Activated naive CD8-positive, alpha-beta T cell treated with anti-CD3 and anti-CD28 coated beads, Interleukin-2, amount 10 ng/mL, durations not matched to agents 7 days and 5 days (primary cell): ENCODE results near the gene MEAF6. TPM values are rescaled to one million over a fixed set of nuclear protein-coding genes. Genes with fewer than 3 reads are reported as not detected.
"Not testable (repeated sequence)": the region's sequence is repeated elsewhere in the genome, so short reads cannot be mapped to it uniquely, and the experiment has no call there.

ENCODE experiments used
- ATAC-seq: fragments of 150-1000 bp; cut with Tn5 transposase; one replicate; pipeline ENCODE4 v1.10.0; 2021; ENCODE audit warnings: low read depth, moderate library complexity
- POLR2A ChIA-PET: fragments of 350-600 bp; sonication (Branson Sonifier 250); formaldehyde crosslinking; loops from one replicate; lab custom pipeline; 2021; ENCODE audit warnings: antibody characterized with exemption; lab: Charles Lee
- DNase-seq: peaks from one replicate; pipeline ENCODE4 v3.0.0; 2021
- H3K27ac Mint-ChIP-seq: one replicate; pipeline ENCODE4 v1.8.0; 2022; ENCODE audit warnings: mild to moderate bottlenecking, mixed read lengths
- H3K27me3 Mint-ChIP-seq: one replicate; pipeline ENCODE4 v1.8.0; 2022; ENCODE audit warnings: mild to moderate bottlenecking, moderate library complexity, mixed read lengths
- H3K36me3 Mint-ChIP-seq: one replicate; pipeline ENCODE4 v1.8.0; 2021; ENCODE audit warnings: mild to moderate bottlenecking, mixed read lengths
- H3K4me1 Mint-ChIP-seq: one replicate; pipeline ENCODE4 v1.8.0; 2021; ENCODE audit warnings: mixed read lengths
- H3K4me3 Mint-ChIP-seq: one replicate; pipeline ENCODE4 v1.8.0; 2022; ENCODE audit warnings: mild to moderate bottlenecking, moderate library complexity, mixed read lengths
- H3K9me3 Mint-ChIP-seq: one replicate; pipeline ENCODE4 v1.8.0; 2021; ENCODE audit warnings: mixed read lengths
- total RNA-seq, 2 experiments: library from RNA; stranded (reverse); gene quantifications; one replicate each; pipeline ENCODE4 v1.2.3, GENCODE V29; 2021

The MEAF6 gene
- total RNA-seq, 2 experiments from 2014 or later = 73.8 to 80.6 TPM

DNA sequence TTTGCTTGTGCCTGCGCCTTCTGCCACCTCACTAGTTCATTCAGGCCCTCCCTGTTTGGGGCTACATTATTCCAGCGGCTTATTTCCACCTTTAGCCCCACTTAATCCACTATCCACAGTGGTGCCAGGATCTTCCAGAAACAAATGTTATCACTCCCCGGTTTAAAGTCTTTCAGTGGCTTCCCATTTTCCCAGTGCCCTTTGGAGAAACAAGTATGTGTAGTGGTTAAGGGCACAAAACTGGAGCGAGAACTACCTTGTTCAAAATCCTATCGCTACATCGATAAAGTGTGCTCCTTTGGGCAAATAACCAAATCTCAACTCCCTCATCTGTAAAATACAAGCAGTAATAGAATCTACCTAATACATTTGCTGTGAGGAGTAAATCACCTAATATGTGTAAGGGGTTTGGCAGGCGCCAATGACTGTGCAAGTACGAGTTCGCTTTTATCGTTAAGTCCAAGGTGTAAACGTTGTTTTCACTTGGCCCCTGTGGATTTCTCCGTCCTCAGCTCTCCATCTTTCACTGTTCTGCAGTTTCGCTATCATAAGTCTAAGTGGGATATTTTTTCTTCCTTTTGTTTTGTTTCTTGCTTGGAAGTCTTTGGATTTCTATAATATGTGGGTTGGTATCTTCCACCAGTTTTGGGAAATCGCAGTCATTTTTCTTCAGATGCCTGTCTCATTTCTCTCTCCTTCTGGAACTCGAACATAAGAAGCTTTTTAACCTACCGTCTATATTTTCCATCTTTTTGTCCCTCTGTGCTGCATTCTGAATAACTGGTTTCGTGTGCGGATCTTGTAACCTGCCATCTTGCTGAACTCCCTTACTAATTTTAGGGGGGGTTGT is 844 bp upstream of the MEAF6 start:
- no peak for DNase-seq
- H3K36me3 Mint-ChIP-seq = peaks cover 13% of the 10 kb centered on the region
- H3K9me3 Mint-ChIP-seq = peaks cover 1% of the 10 kb centered on the region
- H3K4me1 Mint-ChIP-seq = peaks cover 38% of the 10 kb centered on the region
- POLR2A ChIA-PET = interaction anchor here (0.5 to 3.1 kb wide), 18 partner anchors 9 to 1143 kb away, joined by 3 to 32 read pairs (median 4); partner anchors contain the start of genes CDCA8 and SNIP1
- peak overlapping the region; percentile 96 for H3K27ac Mint-ChIP-seq
- no peaks in the 10 kb centered on the region for H3K27me3 Mint-ChIP-seq
- peak; percentile 5 for ATAC-seq
- H3K4me3 Mint-ChIP-seq = peak overlapping the region; percentile 90

DNA sequence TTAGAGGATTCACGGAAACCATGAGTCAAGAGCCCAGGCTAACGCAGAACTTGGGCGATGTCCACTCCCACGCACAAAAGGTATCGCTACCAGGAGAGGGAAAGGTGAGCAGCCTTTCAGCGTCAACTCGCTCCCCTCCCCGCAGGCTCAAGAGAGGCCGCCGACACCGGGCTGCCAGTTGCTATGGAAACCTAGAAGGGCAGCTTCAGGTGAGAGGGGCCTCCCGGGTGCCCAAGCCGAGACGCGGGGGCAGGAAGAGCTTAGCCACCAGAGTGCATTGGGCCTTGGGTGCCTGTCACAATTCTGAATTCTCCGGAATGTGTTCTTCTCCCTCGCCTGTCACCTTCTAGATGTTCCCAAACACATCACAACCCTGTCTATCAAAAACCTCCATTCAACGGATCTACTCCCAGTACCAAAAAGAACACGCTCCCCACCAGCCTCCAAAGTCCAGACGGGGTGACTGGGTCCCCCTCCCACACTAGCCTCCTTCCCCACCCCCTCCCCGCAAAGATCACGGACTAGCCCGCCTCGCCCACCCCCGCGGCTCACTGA is 694 bp downstream of the MEAF6 start:
- ATAC-seq (peak; percentile 7), DNase-seq (peak; percentile 57)
- H3K4me1 Mint-ChIP-seq = peaks cover 36% of the 10 kb centered on the region
- POLR2A ChIA-PET = interaction anchor here (1.1 to 3.1 kb wide), 11 partner anchors 11 to 179 kb away, joined by 3 to 32 read pairs (median 4); partner anchors contain the start of genes CDCA8 and SNIP1
- no peaks in the 10 kb centered on the region for H3K27me3 Mint-ChIP-seq
- H3K36me3 Mint-ChIP-seq = peaks cover 13% of the 10 kb centered on the region
- peaks cover 1% of the 10 kb centered on the region for H3K9me3 Mint-ChIP-seq
- peak overlapping the region; percentile 96 for H3K4me3 Mint-ChIP-seq
- H3K27ac Mint-ChIP-seq = peak overlapping the region; percentile 83

DNA sequence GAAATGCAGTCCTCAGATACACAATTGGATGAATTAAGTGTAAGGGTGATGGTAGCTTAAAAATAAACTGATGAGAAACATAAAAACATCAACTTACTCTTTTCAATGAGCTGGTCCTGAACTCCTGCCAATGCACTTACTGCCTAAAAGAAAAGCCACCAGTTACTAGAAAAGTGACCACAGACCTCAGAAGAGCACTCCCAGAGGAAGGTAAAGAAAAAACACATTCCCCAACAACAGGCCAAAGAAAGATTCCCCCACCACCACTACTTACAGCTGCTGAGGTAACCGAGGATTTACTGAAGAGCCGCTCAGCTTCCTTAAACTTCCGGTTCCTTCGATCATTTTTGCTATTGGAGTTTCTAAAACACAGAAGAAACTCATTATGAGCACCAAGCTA is 5.4 kb downstream of the MEAF6 start:
- Mint-ChIP-seq H3K36me3 (peaks cover 35% of the 10 kb centered on the region), H3K4me3 (no peak overlapping the region), H3K9me3 (no peaks in the 10 kb centered on the region), H3K4me1 (peaks cover 28% of the 10 kb centered on the region), H3K27me3 (no peaks in the 10 kb centered on the region), H3K27ac (no peak overlapping the region)
- ATAC-seq = peak; percentile 44
- POLR2A ChIA-PET = interaction anchor here (0.7 to 1.3 kb wide), 4 partner anchors 10 to 30 kb away, joined by 3 to 5 read pairs (median 4); no protein-coding TSS in a partner anchor
- DNase-seq = no peak

DNA sequence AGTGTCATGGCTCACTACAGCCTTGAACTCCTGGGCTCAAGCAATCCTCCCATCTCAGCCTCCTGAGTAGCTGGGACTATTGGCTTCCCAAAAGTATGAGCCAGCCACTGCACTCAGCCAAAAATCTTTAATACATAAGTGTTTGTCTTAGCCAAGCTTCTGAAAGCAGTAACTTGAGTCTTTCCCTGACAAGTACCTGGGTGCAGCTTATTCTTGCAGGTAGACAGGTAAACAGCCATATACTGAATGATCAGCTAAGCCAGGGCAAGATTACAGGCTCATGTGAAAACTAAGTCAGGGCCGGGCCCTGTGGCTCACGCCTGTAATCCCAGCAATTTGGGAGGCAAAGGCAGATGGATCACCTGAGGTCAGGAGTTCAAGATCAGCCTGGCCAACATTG is 7.8 kb downstream of the MEAF6 start:
- no peaks in the 10 kb centered on the region for H3K9me3 Mint-ChIP-seq
- H3K27ac Mint-ChIP-seq = no peak overlapping the region
- ATAC-seq (no peak), DNase-seq (no peak)
- POLR2A ChIA-PET = interaction anchor here (0.9 kb wide), 1 partner anchor 11 kb away, joined by 4 read pairs; no protein-coding TSS in a partner anchor
- no peak overlapping the region for H3K4me3 Mint-ChIP-seq
- H3K27me3 Mint-ChIP-seq = no peaks in the 10 kb centered on the region
- H3K4me1 Mint-ChIP-seq = peaks cover 17% of the 10 kb centered on the region
- peaks cover 30% of the 10 kb centered on the region for H3K36me3 Mint-ChIP-seq

DNA sequence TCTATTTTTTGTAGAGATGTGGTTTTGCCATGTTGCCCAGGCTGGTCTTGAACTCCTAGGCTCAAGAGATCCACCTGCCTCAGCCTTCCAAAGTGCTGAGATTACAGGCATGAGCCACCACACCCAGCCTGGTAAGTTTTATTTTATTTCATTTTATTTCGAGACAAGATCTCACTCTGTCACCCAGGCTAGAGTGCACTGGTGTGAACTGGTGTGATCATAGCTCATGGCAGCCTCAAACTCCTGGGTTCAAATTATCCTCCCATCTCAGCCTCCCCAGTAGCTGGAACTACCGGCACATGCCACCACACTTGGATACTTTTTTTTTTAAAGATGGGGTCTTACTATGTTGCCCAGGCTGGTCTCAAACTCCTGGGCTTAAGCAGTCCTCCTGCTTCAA is 11.8 kb downstream of the MEAF6 start:
- not testable (repeated sequence) for H3K27ac Mint-ChIP-seq, ATAC-seq, H3K27me3 Mint-ChIP-seq, H3K4me1 Mint-ChIP-seq, H3K4me3 Mint-ChIP-seq, H3K9me3 Mint-ChIP-seq, DNase-seq
- H3K36me3 Mint-ChIP-seq = peaks cover 34% of the 10 kb centered on the region
- POLR2A ChIA-PET = interaction anchor here (0.6 to 1.4 kb wide), 4 partner anchors 12 to 555 kb away, joined by 3 to 4 read pairs (median 4); partner anchors contain the start of gene MEAF6

DNA sequence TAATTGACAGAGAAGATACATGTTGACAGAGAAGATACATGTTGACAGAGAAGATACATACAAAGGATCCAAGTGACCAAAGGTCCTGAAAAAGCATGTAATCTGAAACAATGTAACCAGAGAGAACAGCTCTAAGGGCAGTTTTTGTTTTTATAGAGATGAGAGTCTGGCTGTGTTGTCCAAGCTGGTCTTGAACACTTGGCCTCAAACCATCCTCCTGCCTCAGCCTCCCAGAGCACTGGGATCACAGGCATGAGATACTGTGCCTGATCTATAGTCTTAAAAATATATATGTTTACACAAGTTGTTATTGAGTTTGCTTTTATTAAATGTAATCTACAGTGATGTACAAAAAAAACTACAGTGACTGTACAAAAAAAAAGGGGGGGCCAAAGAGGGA is 12.5 kb downstream of the MEAF6 start:
- DNase-seq (no peak), ATAC-seq (no peak)
- H3K27ac Mint-ChIP-seq = no peak overlapping the region
- H3K27me3 Mint-ChIP-seq = no peaks in the 10 kb centered on the region
- peaks cover 29% of the 10 kb centered on the region for H3K36me3 Mint-ChIP-seq
- POLR2A ChIA-PET = no interaction called here
- no peak overlapping the region for H3K4me3 Mint-ChIP-seq
- H3K9me3 Mint-ChIP-seq = no peaks in the 10 kb centered on the region
- peaks cover 2% of the 10 kb centered on the region for H3K4me1 Mint-ChIP-seq

DNA sequence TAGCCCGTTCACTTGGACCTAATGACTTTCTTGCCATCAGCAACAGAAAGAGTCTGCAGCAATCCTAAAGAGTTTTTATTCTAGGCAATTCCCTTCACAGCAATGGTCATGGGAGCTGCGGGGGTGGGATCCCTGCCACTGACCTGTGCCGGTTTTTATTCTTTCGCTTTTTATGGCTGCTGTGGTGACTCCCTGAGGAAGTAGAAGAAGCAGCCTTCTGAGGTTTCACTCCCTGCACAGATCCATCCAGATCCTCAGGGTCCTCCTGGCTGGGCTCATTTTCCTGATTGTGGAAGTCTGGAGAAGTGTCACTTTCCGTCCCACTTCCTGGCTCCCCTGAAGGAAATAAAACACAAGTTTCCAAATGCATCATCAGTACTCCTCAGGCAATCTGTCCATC is 12.9 kb downstream of the MEAF6 start:
- DNase-seq (no peak), ATAC-seq (no peak)
- Mint-ChIP-seq H3K9me3 (no peaks in the 10 kb centered on the region), H3K4me1 (peaks cover 2% of the 10 kb centered on the region), H3K4me3 (no peak overlapping the region), H3K27ac (no peak overlapping the region), H3K27me3 (no peaks in the 10 kb centered on the region), H3K36me3 (peaks cover 29% of the 10 kb centered on the region)
- POLR2A ChIA-PET = no interaction called here

DNA sequence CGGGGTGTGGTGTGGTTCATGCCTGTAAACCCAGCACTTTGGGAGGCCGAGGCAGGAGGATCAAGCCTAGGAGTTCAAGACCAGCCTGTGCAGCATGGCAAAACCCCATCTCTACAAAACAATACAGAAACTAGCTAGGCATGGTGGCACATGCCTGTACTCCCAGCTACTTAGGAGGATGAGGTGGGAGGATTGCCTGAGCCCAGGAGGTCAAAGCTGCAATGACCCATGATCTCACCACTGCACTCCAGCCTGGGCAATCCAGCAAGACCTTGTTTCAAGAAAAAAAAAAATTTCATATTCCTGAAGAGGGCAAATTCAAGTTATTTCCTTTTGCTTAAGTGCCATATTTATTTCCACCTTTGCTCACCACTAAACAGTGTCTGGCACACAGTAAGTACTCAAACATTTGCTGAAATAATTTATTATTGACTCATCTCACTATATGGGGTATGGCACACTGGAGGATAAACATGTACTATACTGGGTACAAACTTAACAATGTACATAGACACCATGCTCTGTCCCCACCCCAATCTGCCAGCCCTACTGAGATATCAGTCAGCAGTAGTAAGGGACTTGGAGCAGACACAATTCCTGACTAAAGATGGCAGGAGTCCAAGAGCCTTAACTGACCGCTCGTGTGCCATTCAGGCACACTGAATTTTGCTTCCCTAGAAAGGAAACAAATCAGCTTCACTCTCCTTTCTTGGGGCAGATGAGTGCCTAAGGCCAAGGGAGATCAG is 15.5 kb downstream of the MEAF6 start:
- H3K36me3 Mint-ChIP-seq = peaks cover 15% of the 10 kb centered on the region
- no peaks in the 10 kb centered on the region for H3K9me3 Mint-ChIP-seq
- DNase-seq (no peak), ATAC-seq (no peak)
- H3K27me3 Mint-ChIP-seq = no peaks in the 10 kb centered on the region
- no peaks in the 10 kb centered on the region for H3K4me1 Mint-ChIP-seq
- POLR2A ChIA-PET = no interaction called here
- H3K4me3 Mint-ChIP-seq = no peak overlapping the region
- no peak overlapping the region for H3K27ac Mint-ChIP-seq

DNA sequence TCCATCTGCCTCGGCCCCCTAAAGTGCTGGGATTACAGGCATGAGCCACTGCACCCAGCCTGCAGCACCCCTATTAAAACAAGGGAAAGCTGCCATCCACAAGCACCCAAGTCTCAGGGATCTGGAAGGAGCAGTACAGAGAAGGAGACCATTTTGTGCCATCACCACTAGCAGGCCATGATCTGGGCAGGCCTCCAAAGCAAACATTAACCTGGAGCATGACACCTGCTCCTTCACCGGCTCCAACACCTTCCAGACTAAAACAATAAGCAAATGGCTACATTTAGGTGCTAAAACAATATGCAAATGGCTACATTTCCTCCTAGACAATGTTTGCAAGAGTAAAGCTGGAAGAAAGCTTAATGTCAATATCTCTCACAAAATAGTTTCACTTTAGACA is 16.7 kb downstream of the MEAF6 start:
- H3K9me3 Mint-ChIP-seq = no peaks in the 10 kb centered on the region
- peaks cover 21% of the 10 kb centered on the region for H3K36me3 Mint-ChIP-seq
- ATAC-seq (no peak), DNase-seq (no peak)
- H3K4me3 Mint-ChIP-seq = no peak overlapping the region
- POLR2A ChIA-PET = no interaction called here
- no peak overlapping the region for H3K27ac Mint-ChIP-seq
- no peaks in the 10 kb centered on the region for H3K27me3 Mint-ChIP-seq
- no peaks in the 10 kb centered on the region for H3K4me1 Mint-ChIP-seq

DNA sequence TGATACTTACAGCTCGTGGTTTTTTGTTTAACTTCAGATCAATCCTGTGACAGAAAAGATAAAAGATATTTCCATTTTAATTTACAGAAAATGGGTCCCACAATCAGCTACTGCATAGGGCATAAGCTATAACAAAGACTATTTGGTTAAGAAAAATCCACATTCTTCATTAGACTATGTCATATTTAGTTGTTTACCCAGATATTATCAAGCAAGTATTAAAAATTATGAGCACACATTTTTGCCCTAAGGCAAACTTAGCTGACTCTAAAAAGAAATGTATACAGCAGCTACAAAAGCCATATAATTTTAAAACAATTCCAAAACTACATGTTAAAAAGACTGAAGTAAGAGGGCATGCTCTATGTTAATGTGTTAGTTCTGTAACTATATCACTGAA is 18.7 kb downstream of the MEAF6 start:
- ATAC-seq (no peak), DNase-seq (no peak)
- POLR2A ChIA-PET = interaction anchor here (1.0 kb wide), 1 partner anchor 11 kb away, joined by 4 read pairs; no protein-coding TSS in a partner anchor
- Mint-ChIP-seq H3K4me3 (no peak overlapping the region), H3K9me3 (no peaks in the 10 kb centered on the region), H3K4me1 (no peaks in the 10 kb centered on the region), H3K27ac (no peak overlapping the region), H3K36me3 (peaks cover 21% of the 10 kb centered on the region), H3K27me3 (no peaks in the 10 kb centered on the region)

DNA sequence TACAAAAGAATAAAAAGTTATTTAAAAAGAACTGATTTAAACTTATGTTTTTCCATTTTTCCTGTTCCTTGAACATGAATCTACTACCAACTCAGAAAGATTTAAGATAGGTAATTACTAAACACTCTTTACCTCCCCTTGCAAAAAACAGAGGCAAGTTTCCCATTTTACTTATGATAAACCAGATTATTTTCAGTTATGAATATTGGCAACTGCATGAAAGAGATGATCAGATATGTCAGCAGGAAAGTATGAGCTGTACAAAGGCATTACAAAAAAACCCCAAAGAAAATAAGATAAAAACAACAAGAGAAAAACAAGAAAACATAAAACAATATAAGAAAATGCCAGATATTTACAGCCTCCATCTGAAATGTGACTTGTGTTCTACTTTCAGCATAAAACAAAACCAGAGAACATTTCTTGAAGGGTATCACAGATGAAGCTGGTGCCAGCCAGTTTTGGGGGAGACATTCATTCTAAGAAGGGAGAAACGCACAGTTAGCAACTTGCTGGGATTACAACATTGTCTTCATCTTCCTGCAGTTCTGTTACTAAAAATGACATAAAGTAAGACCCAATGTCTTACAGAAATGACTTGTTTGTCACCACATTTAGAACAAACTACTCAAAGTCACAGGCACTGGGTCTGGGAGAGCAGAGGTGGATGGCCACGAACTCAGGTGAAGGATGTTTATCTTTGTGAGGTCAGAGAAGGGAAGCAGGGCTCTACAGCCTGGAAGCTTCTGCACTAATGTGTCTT is 21.0 kb downstream of the MEAF6 start:
- DNase-seq = no peak
- ATAC-seq = no peak
- Mint-ChIP-seq H3K36me3 (peaks cover 13% of the 10 kb centered on the region), H3K27me3 (no peaks in the 10 kb centered on the region), H3K4me1 (no peaks in the 10 kb centered on the region), H3K27ac (no peak overlapping the region), H3K4me3 (no peak overlapping the region), H3K9me3 (no peaks in the 10 kb centered on the region)
- POLR2A ChIA-PET = interaction anchor here (1.7 kb wide), 1 partner anchor 25 kb away, joined by 6 read pairs; no protein-coding TSS in a partner anchor

DNA sequence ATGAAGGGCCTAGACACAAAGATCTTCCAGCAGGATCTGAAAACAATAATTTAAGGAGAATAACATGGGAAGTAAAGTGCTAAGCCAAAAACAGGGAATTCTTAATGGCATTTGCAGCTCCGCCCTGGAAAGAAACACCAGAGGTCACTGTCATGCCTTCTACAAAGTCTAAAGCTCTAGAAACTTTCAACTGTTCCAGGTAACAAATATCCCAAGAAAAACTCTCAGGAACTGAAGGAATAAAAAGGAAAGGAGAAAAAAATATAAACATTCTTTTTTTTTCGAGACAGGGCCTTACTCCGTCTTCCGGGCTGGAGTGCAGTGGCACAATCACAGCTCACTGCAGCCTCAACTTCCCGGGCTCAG is 27.0 kb downstream of the MEAF6 start:
- DNase-seq (no peak), ATAC-seq (no peak)
- H3K4me3 Mint-ChIP-seq = no peak overlapping the region
- H3K4me1 Mint-ChIP-seq = peaks cover 11% of the 10 kb centered on the region
- H3K27me3 Mint-ChIP-seq = no peaks in the 10 kb centered on the region
- H3K27ac Mint-ChIP-seq = peak overlapping the region; percentile 71
- POLR2A ChIA-PET = interaction anchor here (0.6 to 4.9 kb wide), 9 partner anchors 9 to 336 kb away, joined by 3 to 71 read pairs (median 3); partner anchors contain the start of genes MEAF6 and ZC3H12A
- H3K9me3 Mint-ChIP-seq = no peaks in the 10 kb centered on the region
- H3K36me3 Mint-ChIP-seq = peaks cover 9% of the 10 kb centered on the region
